ENCODE data around the gene KMT2E. TPM values are rescaled to one million over a fixed set of nuclear protein-coding genes. Genes with fewer than 3 reads are reported as not detected.
A peak's percentile ranks its signal among the peaks of the same experiment; 100 is the strongest.
"Not testable (repeated sequence)": the region's sequence is repeated elsewhere in the genome, so short reads cannot be mapped to it uniquely, and the experiment has no call there.

The KMT2E gene
- total RNA-seq, 6 experiments from 2014 or later = 39.7 to 53.4 (median 50.1) TPM

- peak; percentile 75 for DNase-seq
- H3K4me1 Mint-ChIP-seq (ENCODE audit: low read depth) = peaks cover 50% of the 10 kb centered on the region; the same call in 1 of the 2 replicates
- peak overlapping the region; percentile 100 for H3K27ac Mint-ChIP-seq
Measured at GRCh38 chr7:104983578-104984539, 30.1 kb upstream of the KMT2E start.

GRCh38 chr7:104984585-104985258, 29.3 kb upstream of the KMT2E start:
- no peak for TF ChIP-seq CTCF (IDR thresholded peaks at IDR 0.05)
- Mint-ChIP-seq H3K27me3 (ENCODE audit: insufficient read depth) (peaks cover 7% of the 10 kb centered on the region), H3K9me3 (no peaks in the 10 kb centered on the region), H3K27ac (peak overlapping the region; percentile 100), H3K4me1 (ENCODE audit: low read depth) (peaks cover 41% of the 10 kb centered on the region; the same call in 1 of the 2 replicates), H3K36me3 (ENCODE audit: low read depth) (peaks cover 14% of the 10 kb centered on the region), H3K4me3 (peak overlapping the region; percentile 94)
- no peak for DNase-seq

More at GRCh38 chr7:104983578-104984539, 30.1 kb upstream of the KMT2E start:
- peaks cover 14% of the 10 kb centered on the region for H3K36me3 Mint-ChIP-seq (ENCODE audit: low read depth)
- peak; percentile 76 for TF ChIP-seq CTCF (IDR thresholded peaks at IDR 0.05)
- H3K27me3 Mint-ChIP-seq (ENCODE audit: insufficient read depth) = peaks cover 10% of the 10 kb centered on the region
- H3K4me3 Mint-ChIP-seq = peak overlapping the region; percentile 94
- H3K9me3 Mint-ChIP-seq = no peaks in the 10 kb centered on the region

- TF ChIP-seq CTCF (IDR thresholded peaks at IDR 0.05) = no peak
- H3K27ac Mint-ChIP-seq = peak overlapping the region; percentile 100
- peaks cover 36% of the 10 kb centered on the region; the same call in 1 of the 2 replicates for H3K4me1 Mint-ChIP-seq (ENCODE audit: low read depth)
Measured at GRCh38 chr7:104985259-104985617, 28.8 kb upstream of the KMT2E start.

GRCh38 chr7:104986628-104987259, 27.3 kb upstream of the KMT2E start:
- Mint-ChIP-seq H3K4me1 (ENCODE audit: low read depth) (peaks cover 21% of the 10 kb centered on the region; the same call in 1 of the 2 replicates), H3K36me3 (ENCODE audit: low read depth) (peaks cover 19% of the 10 kb centered on the region), H3K27ac (peak overlapping the region; percentile 100), H3K4me3 (peak overlapping the region; percentile 34; the same call in 1 of the 2 replicates), H3K9me3 (no peaks in the 10 kb centered on the region), H3K27me3 (ENCODE audit: insufficient read depth) (peaks cover 7% of the 10 kb centered on the region)
- no peak for DNase-seq
- no peak for TF ChIP-seq CTCF (IDR thresholded peaks at IDR 0.05)

More at GRCh38 chr7:104985259-104985617, 28.8 kb upstream of the KMT2E start:
- Mint-ChIP-seq H3K36me3 (ENCODE audit: low read depth) (peaks cover 15% of the 10 kb centered on the region), H3K9me3 (no peaks in the 10 kb centered on the region), H3K27me3 (ENCODE audit: insufficient read depth) (peaks cover 7% of the 10 kb centered on the region), H3K4me3 (peak overlapping the region; percentile 94)
- DNase-seq = no peak

- peaks cover 15% of the 10 kb centered on the region for H3K36me3 Mint-ChIP-seq (ENCODE audit: low read depth)
- not testable (repeated sequence) for H3K9me3 Mint-ChIP-seq; DNase-seq; H3K27me3 Mint-ChIP-seq (ENCODE audit: insufficient read depth)
- H3K4me1 Mint-ChIP-seq (ENCODE audit: low read depth) = peaks cover 14% of the 10 kb centered on the region; the same call in 1 of the 2 replicates
- H3K4me3 Mint-ChIP-seq = 0 out of 2 replicates have a peak overlapping the region, but pooled peaks have one; percentile 13
- H3K27ac Mint-ChIP-seq = 0 out of 2 replicates have a peak overlapping the region, but pooled peaks have one; percentile 21
Measured at GRCh38 chr7:104987403-104987802, 26.6 kb upstream of the KMT2E start.
